HuH-7 (cell line): ENCODE measurements around the gene SEMA6A.

Source experiments
- DNase-seq: peaks from one replicate; pipeline ENCODE4 v3.0.0; 2011; ENCODE audit warnings: low spot score

The SEMA6A gene

DNA sequence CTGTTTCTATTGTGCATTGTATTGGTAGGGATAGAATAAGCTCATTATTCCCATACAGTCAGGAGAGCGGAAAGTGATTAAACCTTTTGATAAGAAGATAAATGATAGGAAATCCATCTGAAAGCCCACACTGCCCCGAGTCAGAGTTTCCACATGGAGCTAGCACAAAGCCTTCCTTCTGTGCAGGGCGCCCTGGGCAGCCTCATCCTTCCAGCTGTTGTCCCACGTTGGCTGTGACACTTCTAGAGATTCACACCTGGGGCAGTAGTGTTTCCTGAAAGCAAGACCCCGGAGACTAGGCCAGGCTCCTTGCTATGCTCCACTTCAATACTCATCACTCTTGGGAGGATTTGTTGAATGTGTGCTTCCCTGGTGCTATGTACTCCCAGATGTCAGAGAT is 172.4 kb downstream of the SEMA6A start:
- no peak for DNase-seq

GRCh38 chr5:116401576-116401975 is 173.0 kb downstream of the SEMA6A start:
- no peak for DNase-seq

GRCh38 chr5:116396476-116397099 is 178.0 kb downstream of the SEMA6A start:
- DNase-seq: no peak

GRCh38 chr5:116395631-116396203 is 178.9 kb downstream of the SEMA6A start:
- no peak for DNase-seq

DNA sequence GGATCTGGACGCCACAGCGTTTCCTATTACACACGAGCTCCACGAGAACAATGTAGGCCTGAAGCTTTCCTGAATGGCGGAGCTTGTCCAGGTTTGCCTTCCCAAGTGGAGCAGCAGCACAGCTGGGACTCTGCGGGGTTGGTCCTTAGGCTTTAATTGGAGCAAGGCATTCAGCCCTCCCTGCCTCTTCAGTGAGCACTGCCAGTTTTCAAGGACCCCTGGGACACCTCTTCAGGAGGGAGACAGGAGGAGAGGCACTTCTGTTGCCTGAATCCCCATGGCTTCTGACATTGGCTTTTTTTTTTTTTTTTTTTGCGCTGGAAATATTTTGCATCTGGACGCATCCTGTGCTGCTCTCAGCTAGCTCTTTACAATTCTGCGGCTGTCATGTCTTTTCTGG is 179.4 kb downstream of the SEMA6A start:
- DNase-seq: no peak

DNA sequence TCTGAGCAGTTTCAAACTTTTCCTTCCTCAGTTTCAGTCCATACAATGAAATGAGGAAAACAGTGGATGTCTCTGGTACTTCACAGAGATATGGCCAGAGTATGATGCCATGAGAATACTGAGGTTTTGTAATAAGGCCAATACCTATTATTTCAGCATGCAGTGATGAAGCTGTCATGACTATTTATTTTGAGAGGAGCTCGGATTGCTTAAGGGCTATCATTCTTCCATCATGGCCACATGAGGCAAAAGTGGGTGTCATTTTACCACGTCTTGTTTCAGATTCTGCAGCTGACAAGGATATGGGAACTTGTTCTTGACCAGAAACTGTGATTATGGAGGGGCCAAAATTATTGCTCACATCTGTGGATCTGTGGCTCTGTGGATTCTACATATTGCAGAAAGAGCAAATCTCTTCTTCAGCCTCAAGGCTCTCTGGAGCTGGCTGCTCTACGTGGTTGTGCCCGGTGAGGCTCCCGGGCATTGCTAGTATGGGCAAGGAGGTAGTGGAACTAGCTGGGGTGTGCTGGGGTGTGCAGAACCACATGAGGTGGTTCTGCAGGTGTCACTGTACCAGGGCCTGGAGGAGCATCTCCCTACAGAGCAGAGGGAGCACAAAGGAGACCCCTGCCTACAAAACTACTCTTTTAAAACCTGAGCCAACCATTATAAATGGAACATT is 180.3 kb downstream of the SEMA6A start:
- DNase-seq: no peak
